Measurements from ENCODE around the gene LDAH. TPM values are rescaled to one million over a fixed set of nuclear protein-coding genes. Genes with fewer than 3 reads are reported as not detected.
"Not testable (repeated sequence)": the region's sequence is repeated elsewhere in the genome, so short reads cannot be mapped to it uniquely, and the experiment has no call there.

Gene LDAH
- total RNA-seq, 2 experiments from 2014 or later, result 31.1 to 37.6 TPM

GRCh38 chr2:20713585-20713984 lies 109.3 kb downstream of the LDAH start:
- H3K27me3 Mint-ChIP-seq (ENCODE audit: low read depth); H3K4me3 Mint-ChIP-seq; DNase-seq; CTCF ChIA-PET; H3K4me1 Mint-ChIP-seq (ENCODE audit: low read depth); intact Hi-C loops (cut with micrococcal nuclease); H3K27ac Mint-ChIP-seq; H3K9me3 Mint-ChIP-seq: not testable (repeated sequence)
- peaks cover 43% of the 10 kb centered on the region for H3K36me3 Mint-ChIP-seq (ENCODE audit: low read depth)

GRCh38 chr2:20711641-20712040 lies 111.3 kb downstream of the LDAH start:
- DNase-seq; H3K4me3 Mint-ChIP-seq; H3K27me3 Mint-ChIP-seq (ENCODE audit: low read depth); H3K27ac Mint-ChIP-seq; H3K4me1 Mint-ChIP-seq (ENCODE audit: low read depth); intact Hi-C loops (cut with micrococcal nuclease); H3K9me3 Mint-ChIP-seq: not testable (repeated sequence)
- CTCF ChIA-PET, result interaction anchor here (0.7 kb wide), 1 partner anchor 37 kb away, joined by 3 read pairs; no protein-coding TSS in a partner anchor
- H3K36me3 Mint-ChIP-seq (ENCODE audit: low read depth), result peaks cover 45% of the 10 kb centered on the region

GRCh38 chr2:20707601-20708000 lies 115.3 kb downstream of the LDAH start:
- Mint-ChIP-seq H3K27me3 (ENCODE audit: low read depth) (no peaks in the 10 kb centered on the region), H3K4me3 (no peak overlapping the region), H3K27ac (no peak overlapping the region), H3K4me1 (ENCODE audit: low read depth) (peaks cover 2% of the 10 kb centered on the region), H3K9me3 (no peaks in the 10 kb centered on the region), H3K36me3 (ENCODE audit: low read depth) (peaks cover 26% of the 10 kb centered on the region)
- CTCF ChIA-PET, result interaction anchor here (0.5 to 0.7 kb wide), 2 partner anchors 66 to 198 kb away, joined by 3 to 4 read pairs; no protein-coding TSS in a partner anchor
- no peak for DNase-seq
- intact Hi-C loops (cut with micrococcal nuclease), result no loop called here

GRCh38 chr2:20706786-20707185 lies 116.1 kb downstream of the LDAH start:
- Mint-ChIP-seq H3K4me3 (no peak overlapping the region), H3K27me3 (ENCODE audit: low read depth) (no peaks in the 10 kb centered on the region), H3K36me3 (ENCODE audit: low read depth) (peaks cover 22% of the 10 kb centered on the region), H3K27ac (no peak overlapping the region), H3K9me3 (no peaks in the 10 kb centered on the region), H3K4me1 (ENCODE audit: low read depth) (peaks cover 2% of the 10 kb centered on the region)
- DNase-seq, result no peak
- intact Hi-C loops (cut with micrococcal nuclease), result no loop called here
- CTCF ChIA-PET, result no interaction called here

GRCh38 chr2:20706217-20706616 lies 116.7 kb downstream of the LDAH start:
- H3K36me3 Mint-ChIP-seq (ENCODE audit: low read depth), result peaks cover 18% of the 10 kb centered on the region
- H3K27me3 Mint-ChIP-seq (ENCODE audit: low read depth), result no peaks in the 10 kb centered on the region
- CTCF ChIA-PET, result no interaction called here
- no peak overlapping the region for H3K4me3 Mint-ChIP-seq
- peaks cover 2% of the 10 kb centered on the region for H3K4me1 Mint-ChIP-seq (ENCODE audit: low read depth)
- DNase-seq, result no peak
- no peak overlapping the region for H3K27ac Mint-ChIP-seq
- intact Hi-C loops (cut with micrococcal nuclease), result no loop called here
- H3K9me3 Mint-ChIP-seq, result no peaks in the 10 kb centered on the region

- Mint-ChIP-seq H3K27me3 (ENCODE audit: low read depth) (no peaks in the 10 kb centered on the region), H3K4me1 (ENCODE audit: low read depth) (no peaks in the 10 kb centered on the region), H3K36me3 (ENCODE audit: low read depth) (peaks cover 11% of the 10 kb centered on the region), H3K9me3 (no peaks in the 10 kb centered on the region), H3K27ac (no peak overlapping the region), H3K4me3 (no peak overlapping the region)
- CTCF ChIA-PET, result no interaction called here
- no peak for DNase-seq
- intact Hi-C loops (cut with micrococcal nuclease), result no loop called here
Measured at GRCh38 chr2:20704886-20705285, 118.0 kb downstream of the LDAH start.

GRCh38 chr2:20702563-20702962 lies 120.3 kb downstream of the LDAH start:
- intact Hi-C loops (cut with micrococcal nuclease), result no loop called here
- no peaks in the 10 kb centered on the region for H3K27me3 Mint-ChIP-seq (ENCODE audit: low read depth)
- H3K4me3 Mint-ChIP-seq, result no peak overlapping the region
- CTCF ChIA-PET, result no interaction called here
- H3K27ac Mint-ChIP-seq, result no peak overlapping the region
- H3K9me3 Mint-ChIP-seq, result no peaks in the 10 kb centered on the region
- no peaks in the 10 kb centered on the region for H3K4me1 Mint-ChIP-seq (ENCODE audit: low read depth)
- H3K36me3 Mint-ChIP-seq (ENCODE audit: low read depth), result peaks cover 19% of the 10 kb centered on the region
- no peak for DNase-seq

GRCh38 chr2:20698916-20699613 lies 123.8 kb downstream of the LDAH start:
- H3K36me3 Mint-ChIP-seq (ENCODE audit: low read depth), result peaks cover 12% of the 10 kb centered on the region
- H3K4me3 Mint-ChIP-seq, result no peak overlapping the region
- no peaks in the 10 kb centered on the region for H3K9me3 Mint-ChIP-seq
- no peaks in the 10 kb centered on the region for H3K27me3 Mint-ChIP-seq (ENCODE audit: low read depth)
- CTCF ChIA-PET, result interaction anchor here (0.9 kb wide), 1 partner anchor 49 kb away, joined by 3 read pairs; no protein-coding TSS in a partner anchor
- intact Hi-C loops (cut with micrococcal nuclease), result no loop called here
- no peak overlapping the region for H3K27ac Mint-ChIP-seq
- DNase-seq, result no peak
- no peaks in the 10 kb centered on the region for H3K4me1 Mint-ChIP-seq (ENCODE audit: low read depth)

GRCh38 chr2:20697322-20697934 lies 125.5 kb downstream of the LDAH start:
- Mint-ChIP-seq H3K9me3 (no peaks in the 10 kb centered on the region), H3K36me3 (ENCODE audit: low read depth) (peaks cover 12% of the 10 kb centered on the region), H3K27ac (no peak overlapping the region), H3K4me3 (no peak overlapping the region), H3K27me3 (ENCODE audit: low read depth) (no peaks in the 10 kb centered on the region), H3K4me1 (ENCODE audit: low read depth) (no peaks in the 10 kb centered on the region)
- DNase-seq, result no peak
- CTCF ChIA-PET, result interaction anchor here (1.1 kb wide), 1 partner anchor 14 kb away, joined by 3 read pairs; no protein-coding TSS in a partner anchor
- intact Hi-C loops (cut with micrococcal nuclease), result no loop called here

GRCh38 chr2:20696366-20696765 lies 126.5 kb downstream of the LDAH start:
- CTCF ChIA-PET, result no interaction called here
- intact Hi-C loops (cut with micrococcal nuclease), result no loop called here
- no peak for DNase-seq
- H3K9me3 Mint-ChIP-seq, result no peaks in the 10 kb centered on the region
- H3K27me3 Mint-ChIP-seq (ENCODE audit: low read depth), result no peaks in the 10 kb centered on the region
- H3K36me3 Mint-ChIP-seq (ENCODE audit: low read depth), result peaks cover 16% of the 10 kb centered on the region
- no peak overlapping the region for H3K27ac Mint-ChIP-seq
- H3K4me3 Mint-ChIP-seq, result no peak overlapping the region
- no peaks in the 10 kb centered on the region for H3K4me1 Mint-ChIP-seq (ENCODE audit: low read depth)

- CTCF ChIA-PET, result no interaction called here
- Mint-ChIP-seq H3K27ac (no peak overlapping the region), H3K9me3 (no peaks in the 10 kb centered on the region), H3K36me3 (ENCODE audit: low read depth) (peaks cover 22% of the 10 kb centered on the region), H3K27me3 (ENCODE audit: low read depth) (no peaks in the 10 kb centered on the region), H3K4me3 (no peak overlapping the region), H3K4me1 (ENCODE audit: low read depth) (no peaks in the 10 kb centered on the region)
- intact Hi-C loops (cut with micrococcal nuclease), result no loop called here
- DNase-seq, result no peak
Measured at GRCh38 chr2:20693317-20693716, 129.6 kb downstream of the LDAH start.

- intact Hi-C loops (cut with micrococcal nuclease), result no loop called here
- Mint-ChIP-seq H3K27ac (no peak overlapping the region), H3K27me3 (ENCODE audit: low read depth) (no peaks in the 10 kb centered on the region), H3K36me3 (ENCODE audit: low read depth) (peaks cover 27% of the 10 kb centered on the region), H3K4me3 (no peak overlapping the region), H3K4me1 (ENCODE audit: low read depth) (no peaks in the 10 kb centered on the region), H3K9me3 (no peaks in the 10 kb centered on the region)
- no peak for DNase-seq
- CTCF ChIA-PET, result no interaction called here
Measured at GRCh38 chr2:20692081-20692480, 130.8 kb downstream of the LDAH start.

GRCh38 chr2:20691076-20691734 lies 131.7 kb downstream of the LDAH start:
- DNase-seq, result no peak
- Mint-ChIP-seq H3K9me3 (no peaks in the 10 kb centered on the region), H3K36me3 (ENCODE audit: low read depth) (peaks cover 35% of the 10 kb centered on the region), H3K27me3 (ENCODE audit: low read depth) (no peaks in the 10 kb centered on the region), H3K4me3 (no peak overlapping the region), H3K4me1 (ENCODE audit: low read depth) (no peaks in the 10 kb centered on the region), H3K27ac (no peak overlapping the region)
- intact Hi-C loops (cut with micrococcal nuclease), result no loop called here
- CTCF ChIA-PET, result no interaction called here
